ENCODE results near the gene MLH3. TPM values are rescaled to one million over a fixed set of nuclear protein-coding genes. Genes with fewer than 3 reads are reported as not detected.

MLH3 gene
- total RNA-seq, 2 donors from 2014 or later, result 23.3 to 29.6 TPM

DNA sequence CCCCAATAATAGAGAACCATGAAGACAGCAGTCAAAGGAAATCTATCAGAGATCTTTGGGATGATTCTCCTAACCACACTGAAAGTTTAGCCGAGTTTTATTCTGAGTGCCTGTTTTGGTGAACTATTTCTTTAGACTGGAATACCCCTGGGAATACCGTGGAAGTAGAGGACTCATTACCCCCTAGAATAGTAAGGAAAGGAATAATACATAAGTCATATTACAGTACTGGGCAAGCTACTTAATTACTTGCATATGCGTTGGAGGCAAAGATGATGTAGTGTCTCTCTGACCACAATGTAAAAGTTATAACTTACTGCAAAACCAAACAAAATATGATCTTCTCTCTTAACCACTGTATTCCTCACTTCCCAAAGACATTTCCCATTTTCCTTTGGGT, 43.6 kb upstream of the MLH3 start:
- Histone ChIP-seq H3K36me3 (peaks cover 3 to 6% of the 10 kb centered on the region in 2 donors), H3K27me3 (replicated peaks; ENCODE audit: insufficient read depth) (no peaks in the 10 kb centered on the region), H3K27ac (no peak overlapping the region), H3K4me3 (no peak overlapping the region), H3K9me3 (no peaks in the 10 kb centered on the region), H3K4me1 (replicated peaks) (no peaks in the 10 kb centered on the region)
- WGBS, result 92% methylated on average over 3 of the region's 3 CpGs
- intact Hi-C loops (cut with DNase I), result no loop called here
- DNase-seq (ENCODE audit: low spot score), result no peak
- TF ChIP-seq, protein P1, sequence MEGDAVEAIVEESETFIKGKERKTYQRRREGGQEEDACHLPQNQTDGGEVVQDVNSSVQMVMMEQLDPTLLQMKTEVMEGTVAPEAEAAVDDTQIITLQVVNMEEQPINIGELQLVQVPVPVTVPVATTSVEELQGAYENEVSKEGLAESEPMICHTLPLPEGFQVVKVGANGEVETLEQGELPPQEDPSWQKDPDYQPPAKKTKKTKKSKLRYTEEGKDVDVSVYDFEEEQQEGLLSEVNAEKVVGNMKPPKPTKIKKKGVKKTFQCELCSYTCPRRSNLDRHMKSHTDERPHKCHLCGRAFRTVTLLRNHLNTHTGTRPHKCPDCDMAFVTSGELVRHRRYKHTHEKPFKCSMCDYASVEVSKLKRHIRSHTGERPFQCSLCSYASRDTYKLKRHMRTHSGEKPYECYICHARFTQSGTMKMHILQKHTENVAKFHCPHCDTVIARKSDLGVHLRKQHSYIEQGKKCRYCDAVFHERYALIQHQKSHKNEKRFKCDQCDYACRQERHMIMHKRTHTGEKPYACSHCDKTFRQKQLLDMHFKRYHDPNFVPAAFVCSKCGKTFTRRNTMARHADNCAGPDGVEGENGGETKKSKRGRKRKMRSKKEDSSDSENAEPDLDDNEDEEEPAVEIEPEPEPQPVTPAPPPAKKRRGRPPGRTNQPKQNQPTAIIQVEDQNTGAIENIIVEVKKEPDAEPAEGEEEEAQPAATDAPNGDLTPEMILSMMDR (IDR thresholded peaks at IDR 0.05), result no peak
- TF ChIP-seq POLR2AphosphoS5 (IDR thresholded peaks at IDR 0.05) (no peak), POLR2A (IDR thresholded peaks at IDR 0.05) (no peak)

DNA sequence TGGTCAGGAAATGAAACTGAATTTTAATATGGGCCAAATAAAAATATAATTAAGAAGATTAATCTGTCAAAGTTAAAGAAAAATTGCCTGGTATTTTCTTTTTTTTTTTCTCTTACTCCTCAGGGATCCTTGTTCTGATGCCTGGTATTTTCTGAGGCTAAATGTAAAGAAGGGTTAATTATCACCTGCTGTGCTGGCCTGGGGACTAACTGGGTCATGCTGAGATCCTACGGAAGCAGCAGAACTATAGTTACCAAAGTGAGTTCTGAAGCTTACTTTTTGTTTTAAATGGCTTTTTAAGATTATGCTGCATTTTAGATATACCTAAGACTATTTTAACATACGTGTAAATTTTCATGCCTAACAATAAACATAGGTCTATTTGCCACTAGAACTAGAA, 41.4 kb upstream of the MLH3 start:
- Histone ChIP-seq H3K27me3 (replicated peaks; ENCODE audit: insufficient read depth) (no peaks in the 10 kb centered on the region), H3K27ac (no peak overlapping the region), H3K4me3 (no peak overlapping the region), H3K36me3 (peaks cover 0 to 6% of the 10 kb centered on the region in 2 donors), H3K4me1 (replicated peaks) (no peaks in the 10 kb centered on the region), H3K9me3 (no peaks in the 10 kb centered on the region)
- intact Hi-C loops (cut with DNase I), result no loop called here
- no peak for DNase-seq (ENCODE audit: low spot score)
- WGBS, result 86% methylated on average over 2 of the region's 2 CpGs
- TF ChIP-seq POLR2AphosphoS5 (IDR thresholded peaks at IDR 0.05) (no peak), POLR2A (IDR thresholded peaks at IDR 0.05) (no peak)
- TF ChIP-seq, protein P1 (IDR thresholded peaks at IDR 0.05), result no peak

DNA sequence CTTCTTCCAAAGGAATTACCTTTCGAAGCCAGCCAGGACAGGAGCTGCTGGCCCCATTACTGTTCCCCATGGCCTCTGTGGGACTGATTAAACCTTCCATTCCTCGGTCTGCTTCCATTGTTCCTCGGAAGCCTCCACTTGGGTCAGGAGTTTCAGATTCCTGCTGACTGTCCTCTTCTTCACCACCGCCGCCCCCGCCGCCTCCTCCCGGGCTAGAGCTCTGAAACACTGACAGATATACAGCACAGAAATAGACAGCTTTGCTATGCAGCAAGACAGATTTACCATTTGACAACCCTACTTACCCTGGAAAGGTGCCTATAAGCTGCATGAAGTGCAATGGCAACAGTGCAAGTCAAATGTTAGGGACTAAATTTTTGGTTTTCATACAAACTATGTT, 40.0 kb upstream of the MLH3 start:
- H3K9me3 ChIP-seq, result no peaks in the 10 kb centered on the region
- H3K27me3 ChIP-seq (replicated peaks; ENCODE audit: insufficient read depth), result no peaks in the 10 kb centered on the region
- no peak for DNase-seq (ENCODE audit: low spot score)
- no peak overlapping the region for H3K27ac ChIP-seq
- no peaks in the 10 kb centered on the region for H3K4me1 ChIP-seq (replicated peaks)
- peaks cover 3 to 6% of the 10 kb centered on the region in 2 donors for H3K36me3 ChIP-seq
- H3K4me3 ChIP-seq, result no peak overlapping the region
- intact Hi-C loops (cut with DNase I), result no loop called here
- WGBS, result 91% methylated on average over 8 of the region's 8 CpGs
- TF ChIP-seq, protein P1 (IDR thresholded peaks at IDR 0.05), result no peak

DNA sequence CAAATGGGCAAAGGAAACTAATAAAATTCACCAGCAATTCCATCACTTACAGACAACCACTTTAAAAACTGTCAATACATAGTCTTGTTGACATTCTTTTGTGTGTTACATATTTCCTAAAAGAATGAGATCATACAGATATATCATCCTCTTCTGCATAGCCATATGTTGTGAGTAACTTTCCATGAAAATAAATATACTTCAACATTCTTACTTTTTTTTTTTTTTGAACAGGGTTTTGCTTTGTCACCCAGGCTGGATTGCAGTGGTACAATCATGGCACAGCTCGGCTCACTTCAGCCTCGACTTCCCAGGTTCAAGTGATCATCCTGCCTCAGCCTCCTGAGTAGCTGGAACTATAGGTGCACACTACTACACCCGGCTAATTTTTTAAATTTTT, 39.1 kb upstream of the MLH3 start:
- Histone ChIP-seq H3K27ac (no peak overlapping the region), H3K27me3 (replicated peaks; ENCODE audit: insufficient read depth) (no peaks in the 10 kb centered on the region), H3K4me3 (no peak overlapping the region), H3K9me3 (no peaks in the 10 kb centered on the region), H3K36me3 (peaks cover 1 to 3% of the 10 kb centered on the region in 2 donors), H3K4me1 (replicated peaks) (no peaks in the 10 kb centered on the region)
- 90% methylated on average over 3 of the region's 3 CpGs for WGBS
- DNase-seq (ENCODE audit: low spot score), result no peak
- intact Hi-C loops (cut with DNase I), result no loop called here
- no peak for TF ChIP-seq POLR2AphosphoS5 (IDR thresholded peaks at IDR 0.05)
- TF ChIP-seq, protein P1 (IDR thresholded peaks at IDR 0.05), result no peak
- no peak for TF ChIP-seq POLR2A (IDR thresholded peaks at IDR 0.05)

DNA sequence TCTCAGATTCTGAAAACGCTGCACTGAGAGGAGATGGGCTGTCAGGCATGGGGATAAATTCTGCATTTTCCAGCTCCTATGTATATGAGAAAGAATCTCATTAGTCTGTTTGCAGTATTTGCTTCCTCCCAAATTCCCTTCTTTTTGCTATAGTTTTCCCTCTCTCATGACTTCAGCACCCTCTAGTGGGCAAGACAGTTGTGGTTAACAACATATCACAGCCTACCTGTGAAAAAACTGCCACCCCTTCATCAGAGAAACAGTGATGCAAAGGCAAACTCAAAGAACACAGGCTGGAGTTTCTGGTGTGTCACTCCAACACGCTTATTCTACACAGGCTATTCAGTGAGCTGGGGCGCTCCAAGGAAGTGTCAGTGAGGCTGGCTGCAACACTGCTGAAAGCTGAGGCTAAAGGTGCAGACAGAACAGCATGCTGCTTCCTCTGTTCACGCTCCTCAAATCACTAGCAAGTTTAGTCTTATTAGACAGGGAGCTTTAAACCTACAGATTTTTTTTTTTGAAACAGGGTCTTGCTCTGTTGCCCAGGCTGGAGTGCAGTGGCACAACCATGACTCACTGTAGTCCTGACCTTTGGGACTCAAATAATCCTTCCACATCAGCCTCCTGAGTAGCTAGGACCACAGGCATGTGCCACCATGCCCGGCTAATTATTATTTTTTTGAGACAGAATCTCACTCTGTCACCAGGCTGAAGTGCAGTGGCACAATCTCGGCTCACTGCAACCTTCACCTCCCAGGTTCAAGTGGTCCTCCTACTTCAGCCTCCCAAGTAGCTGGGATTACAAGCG, 37.5 kb upstream of the MLH3 start:
- Histone ChIP-seq H3K9me3 (no peaks in the 10 kb centered on the region), H3K27ac (no peak overlapping the region), H3K27me3 (replicated peaks; ENCODE audit: insufficient read depth) (no peaks in the 10 kb centered on the region), H3K4me1 (replicated peaks) (no peaks in the 10 kb centered on the region), H3K36me3 (peaks cover 0 to 5% of the 10 kb centered on the region in 2 donors), H3K4me3 (no peak overlapping the region)
- intact Hi-C loops (cut with DNase I), result loop anchor here (2.0 to 5.0 kb wide), 3 partner anchors 142 to 226 kb away; no protein-coding TSS in a partner anchor
- TF ChIP-seq POLR2AphosphoS5 (IDR thresholded peaks at IDR 0.05) (peak; percentile 26), POLR2A (IDR thresholded peaks at IDR 0.05) (no peak)
- TF ChIP-seq, protein P1 (IDR thresholded peaks at IDR 0.05), result peak; percentile 30 to 77 (median 71)
- DNase-seq (ENCODE audit: low spot score), result peak; percentile 52
- 68% methylated on average over 7 of the region's 7 CpGs for WGBS

Measured in prostate gland (tissue), 2 donors.